PFSK-1 (cell line): ENCODE results near the gene TMEM250.

ENCODE experiments used
- FOXP2 ChIP-seq: optimal IDR thresholded peaks from 2 replicates; pipeline ENCODE3; 2011; ENCODE audit warnings: borderline replicate concordance, control low read depth, inconsistent platforms; ENCODE audit not compliant: insufficient read depth; ENCODE audit errors: extremely low read length, extremely low read depth
- POLR2AphosphoS5 ChIP-seq: IDR thresholded peaks from 2 replicates; pipeline ENCODE4 v1.6.1; 2012; ENCODE audit warnings: low read depth, mild to moderate bottlenecking, control low read depth, low read length, moderate library complexity
- SIN3A ChIP-seq: IDR thresholded peaks from 2 replicates; pipeline ENCODE4 v1.6.1; 2012; ENCODE audit warnings: mild to moderate bottlenecking, low read length, moderate library complexity, borderline replicate concordance; ENCODE audit not compliant: insufficient read depth
- TAF1 ChIP-seq: IDR thresholded peaks from 2 replicates; pipeline ENCODE4 v1.6.1; 2012; ENCODE audit warnings: low read length, control low read depth, borderline replicate concordance; ENCODE audit not compliant: insufficient read depth
- TF ChIP-seq, protein P1 (sequence below), 2 experiments: IDR thresholded peaks; 2 replicates each; pipeline versions ENCODE4 v1.6.1 to v1.8.0; 2011 to 2012; ENCODE audit warnings: low read depth in 2 of 2, low read length in 2 of 2, control low read depth in 1 of 2, inconsistent platforms in 1 of 2, mild to moderate bottlenecking in 1 of 2, moderate library complexity in 1 of 2; ENCODE audit not compliant: insufficient read depth in 1 of 2

Gene TMEM250

DNA sequence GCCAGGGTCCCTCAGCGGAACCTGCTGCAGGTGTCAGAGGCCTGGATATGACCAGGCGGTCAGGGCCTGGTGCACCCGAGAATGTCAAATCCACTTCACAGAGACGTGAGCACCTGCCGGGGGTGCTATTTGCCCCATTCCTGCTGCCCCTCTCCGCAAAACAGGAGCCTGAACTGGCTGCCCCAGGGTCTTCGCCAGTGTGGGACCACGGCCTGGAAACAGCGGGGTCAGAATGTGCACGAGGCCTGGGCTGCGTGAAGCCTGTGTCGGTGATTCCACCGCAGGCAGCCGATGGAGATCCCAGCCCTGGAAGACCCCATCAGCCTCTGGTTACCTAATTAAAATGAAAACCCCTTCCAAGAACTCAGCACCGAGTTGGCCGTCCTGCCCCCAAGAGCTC lies 41.2 kb upstream of the TMEM250 start:
- TF ChIP-seq FOXP2 (no peak), POLR2AphosphoS5 (no peak), TAF1 (no peak)
- TF ChIP-seq, protein P1, sequence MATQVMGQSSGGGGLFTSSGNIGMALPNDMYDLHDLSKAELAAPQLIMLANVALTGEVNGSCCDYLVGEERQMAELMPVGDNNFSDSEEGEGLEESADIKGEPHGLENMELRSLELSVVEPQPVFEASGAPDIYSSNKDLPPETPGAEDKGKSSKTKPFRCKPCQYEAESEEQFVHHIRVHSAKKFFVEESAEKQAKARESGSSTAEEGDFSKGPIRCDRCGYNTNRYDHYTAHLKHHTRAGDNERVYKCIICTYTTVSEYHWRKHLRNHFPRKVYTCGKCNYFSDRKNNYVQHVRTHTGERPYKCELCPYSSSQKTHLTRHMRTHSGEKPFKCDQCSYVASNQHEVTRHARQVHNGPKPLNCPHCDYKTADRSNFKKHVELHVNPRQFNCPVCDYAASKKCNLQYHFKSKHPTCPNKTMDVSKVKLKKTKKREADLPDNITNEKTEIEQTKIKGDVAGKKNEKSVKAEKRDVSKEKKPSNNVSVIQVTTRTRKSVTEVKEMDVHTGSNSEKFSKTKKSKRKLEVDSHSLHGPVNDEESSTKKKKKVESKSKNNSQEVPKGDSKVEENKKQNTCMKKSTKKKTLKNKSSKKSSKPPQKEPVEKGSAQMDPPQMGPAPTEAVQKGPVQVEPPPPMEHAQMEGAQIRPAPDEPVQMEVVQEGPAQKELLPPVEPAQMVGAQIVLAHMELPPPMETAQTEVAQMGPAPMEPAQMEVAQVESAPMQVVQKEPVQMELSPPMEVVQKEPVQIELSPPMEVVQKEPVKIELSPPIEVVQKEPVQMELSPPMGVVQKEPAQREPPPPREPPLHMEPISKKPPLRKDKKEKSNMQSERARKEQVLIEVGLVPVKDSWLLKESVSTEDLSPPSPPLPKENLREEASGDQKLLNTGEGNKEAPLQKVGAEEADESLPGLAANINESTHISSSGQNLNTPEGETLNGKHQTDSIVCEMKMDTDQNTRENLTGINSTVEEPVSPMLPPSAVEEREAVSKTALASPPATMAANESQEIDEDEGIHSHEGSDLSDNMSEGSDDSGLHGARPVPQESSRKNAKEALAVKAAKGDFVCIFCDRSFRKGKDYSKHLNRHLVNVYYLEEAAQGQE (IDR thresholded peaks at IDR 0.05; ENCODE audit: insufficient read depth in 1 of 2, low read depth in 2 of 2, low read length in 2 of 2), result no peak

GRCh38 chr9:136157477-136158265 lies 39.0 kb upstream of the TMEM250 start:
- TF ChIP-seq, protein P1 (IDR thresholded peaks at IDR 0.05; ENCODE audit: insufficient read depth in 1 of 2, low read depth in 2 of 2, low read length in 2 of 2), result no peak
- TF ChIP-seq TAF1 (no peak), FOXP2 (no peak), POLR2AphosphoS5 (no peak), SIN3A (no peak)

DNA sequence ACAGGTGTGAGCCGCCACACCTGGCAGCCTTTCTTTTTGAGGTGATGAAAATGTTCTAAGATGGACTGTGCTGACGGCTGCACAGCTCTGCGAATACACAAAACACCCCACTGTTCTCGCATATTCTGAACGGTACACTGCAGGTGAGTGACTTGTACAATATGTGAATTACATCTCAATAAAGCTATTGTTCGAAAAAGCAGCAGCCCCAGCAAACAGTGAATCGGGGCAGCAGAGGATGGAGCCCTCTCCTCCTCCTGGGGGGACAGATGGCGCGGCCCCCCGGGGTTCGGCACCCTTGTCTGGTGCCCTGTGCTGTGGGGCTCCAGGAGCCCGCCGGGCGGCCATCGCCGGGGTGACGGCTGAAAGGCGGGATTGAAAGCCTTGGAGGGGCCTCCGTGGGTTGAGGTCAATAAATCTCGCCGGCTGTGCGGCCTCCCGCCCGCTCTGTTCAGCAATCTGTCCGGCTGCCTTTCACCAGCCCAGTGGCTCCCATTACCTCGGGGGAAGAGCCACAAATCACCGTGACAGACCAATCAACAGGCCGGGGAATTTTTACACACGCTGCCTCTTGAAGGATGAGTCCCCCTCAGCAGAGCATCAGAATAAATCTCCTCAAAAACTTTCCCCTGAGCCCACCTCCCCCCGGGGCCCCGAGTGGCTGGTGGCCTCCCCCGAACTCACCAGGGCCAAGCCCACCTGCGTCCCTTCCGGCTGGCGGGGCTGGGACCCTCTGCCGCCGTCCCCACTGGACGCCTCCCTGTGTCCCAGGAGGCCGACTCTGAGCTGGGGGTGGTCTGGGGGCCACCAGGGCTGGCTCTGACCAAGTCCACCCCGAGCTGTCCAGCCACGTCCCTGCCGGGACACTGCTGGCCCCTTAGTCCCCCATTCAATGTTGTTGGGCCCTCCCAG lies 37.8 kb upstream of the TMEM250 start:
- TF ChIP-seq SIN3A (no peak), TAF1 (no peak), FOXP2 (no peak), POLR2AphosphoS5 (no peak)
- TF ChIP-seq, protein P1 (IDR thresholded peaks at IDR 0.05; ENCODE audit: insufficient read depth in 1 of 2, low read depth in 2 of 2, low read length in 2 of 2), result no peak

DNA sequence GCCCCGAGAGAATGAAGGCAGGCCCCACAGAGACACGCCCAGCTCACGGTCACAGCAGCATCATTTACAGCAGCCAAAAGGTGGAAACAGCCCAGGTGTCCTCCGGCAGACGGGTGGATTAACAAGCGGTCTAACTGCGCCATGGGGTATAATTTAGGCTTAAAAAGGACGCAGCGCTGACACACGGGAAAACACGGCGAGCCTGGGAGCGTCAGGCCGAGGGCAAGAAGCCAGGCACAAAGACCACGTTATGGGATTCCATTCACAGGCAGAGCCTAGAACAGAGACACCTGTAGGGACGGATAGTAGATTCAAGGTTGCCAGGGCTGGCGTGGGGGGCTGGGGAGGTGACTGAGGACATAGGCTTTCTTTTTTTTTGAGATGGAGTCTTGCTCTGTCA lies 36.9 kb upstream of the TMEM250 start:
- no peak for TF ChIP-seq SIN3A

GRCh38 chr9:136154943-136155342 lies 36.3 kb upstream of the TMEM250 start:
- no peak for TF ChIP-seq FOXP2
